AG04449 (cell line): ENCODE data around the gene EIF1.

Source experiments
- CTCF ChIA-PET: fragments of 350-600 bp; formaldehyde crosslinking; extraction: SDS; loops from one replicate; lab custom pipeline; 2021; ENCODE audit warnings: antibody characterized with exemption; lab: Yijun Ruan, JAX
- POLR2A ChIA-PET: fragments of 400-600, 350-600 bp; formaldehyde crosslinking; extraction: SDS; loops from one replicate; lab custom pipeline; 2020; ENCODE audit warnings: antibody characterized with exemption, inconsistent platforms; lab: Yijun Ruan, JAX
- DNase-seq: peaks from one replicate; pipeline ENCODE4 v3.0.0-alpha.2; 2010; ENCODE audit warnings: low read depth, low spot score
- H3K4me3 ChIP-seq: 2 replicates; pipeline ENCODE4 v1.5.1; 2011; ENCODE audit warnings: low read depth, mild to moderate bottlenecking, control low read depth, low read length
- CTCF ChIP-seq: IDR thresholded peaks from one replicate; pipeline ENCODE4 v1.5.1; 2011; ENCODE audit warnings: mild to moderate bottlenecking, moderate library complexity, low read length, control low read depth, inconsistent platforms; ENCODE audit not compliant: insufficient read depth; ENCODE audit errors: missing control alignments

EIF1 gene

GRCh38 chr17:41707803-41708669, 19.4 kb downstream of the EIF1 start:
- ChIA-PET CTCF (interaction anchor here (1.3 to 9.0 kb wide), 2 partner anchors 12 to 104 kb away, joined by 4 to 114 read pairs; partner anchors contain the start of gene P3H4), POLR2A (interaction anchor here (0.9 to 1.1 kb wide), 3 partner anchors 12 to 20 kb away, joined by 3 to 5 read pairs (median 4); no protein-coding TSS in a partner anchor)
- no peak for TF ChIP-seq CTCF
- H3K4me3 ChIP-seq: no peak overlapping the region
- DNase-seq: no peak

GRCh38 chr17:41710472-41711090, 21.9 kb downstream of the EIF1 start:
- TF ChIP-seq CTCF: no peak
- no peak overlapping the region for H3K4me3 ChIP-seq
- CTCF ChIA-PET: interaction anchor here (9.0 kb wide), 1 partner anchor 14 kb away, joined by 114 read pairs; no protein-coding TSS in a partner anchor
- POLR2A ChIA-PET: interaction anchor here (0.7 kb wide), 1 partner anchor 75 kb away, joined by 4 read pairs; no protein-coding TSS in a partner anchor
- no peak for DNase-seq

- H3K4me3 ChIP-seq: no peak within 1 kb of the TSS
- CTCF ChIA-PET: interaction anchor here (2.5 to 9.0 kb wide), 2 partner anchors 15 to 26 kb away, joined by 8 to 114 read pairs; no protein-coding TSS in a partner anchor
- POLR2A ChIA-PET: interaction anchor here (1.0 kb wide), 1 partner anchor 18 kb away, joined by 4 read pairs; no protein-coding TSS in a partner anchor
- no peak for DNase-seq
- no peak for TF ChIP-seq CTCF
These were observed 23.1 kb downstream of the EIF1 start, which contains the start of gene GAST for GRCh38 chr17:41711669-41712400. GAST (plus strand) TSS chr17:41712331; CDS start chr17:41715437, 3,106 bp downstream.

- ChIA-PET CTCF (interaction anchor here (1.3 to 3.5 kb wide), 5 partner anchors 14 to 28 kb away, joined by 3 to 19 read pairs (median 4); no protein-coding TSS in a partner anchor), POLR2A (no interaction called here)
- H3K4me3 ChIP-seq: no peak overlapping the region
- no peak for TF ChIP-seq CTCF
- DNase-seq: no peak
These were observed 29.0 kb downstream of the EIF1 start for GRCh38 chr17:41717408-41718286.

GRCh38 chr17:41718287-41718645, 29.6 kb downstream of the EIF1 start:
- no peak for DNase-seq
- no peak for TF ChIP-seq CTCF
- CTCF ChIA-PET: interaction anchor here (1.3 to 3.5 kb wide), 6 partner anchors 13 to 84 kb away, joined by 3 to 19 read pairs (median 4); no protein-coding TSS in a partner anchor
- H3K4me3 ChIP-seq: no peak overlapping the region
- POLR2A ChIA-PET: no interaction called here
